IPS-NIHi7 (cell line): ENCODE data around the gene ADCY1.

Experiments
- DNase-seq: peaks from one replicate; pipeline ENCODE4 v3.0.0; 2012; ENCODE audit warnings: mixed read lengths; ENCODE audit errors: extremely low spot score

Gene ADCY1

GRCh38 chr7:45663965-45664633, 89.9 kb downstream of the ADCY1 start:
- no peak for DNase-seq

DNA sequence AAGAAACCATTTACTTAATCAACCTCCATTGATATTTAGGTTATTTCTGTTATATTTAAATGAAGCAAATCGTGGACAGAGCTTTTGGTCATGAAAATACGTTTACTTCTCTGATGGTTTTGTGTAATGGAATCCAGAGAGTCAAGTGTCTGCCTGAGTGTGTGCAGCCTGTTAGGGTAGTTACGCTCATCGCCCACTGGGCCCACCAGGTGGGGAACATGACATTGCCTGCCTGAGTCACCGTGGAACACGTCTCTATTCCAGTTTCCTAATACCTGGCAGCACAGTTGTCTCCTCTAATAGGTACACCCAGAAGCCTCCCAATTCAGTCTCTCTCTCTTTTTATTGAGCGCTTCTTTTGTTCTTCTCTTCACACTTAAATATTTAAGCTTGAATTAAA, 91.0 kb downstream of the ADCY1 start:
- DNase-seq, result no peak

GRCh38 chr7:45670227-45670626, 96.1 kb downstream of the ADCY1 start:
- DNase-seq, result no peak

- DNase-seq, result no peak
Measured at GRCh38 chr7:45670717-45671116, 96.5 kb downstream of the ADCY1 start.

GRCh38 chr7:45677311-45677900, 103.2 kb downstream of the ADCY1 start:
- no peak for DNase-seq

- no peak for DNase-seq
Measured at GRCh38 chr7:45679516-45679915, 105.3 kb downstream of the ADCY1 start.

GRCh38 chr7:45680776-45681175, 106.6 kb downstream of the ADCY1 start:
- no peak for DNase-seq

DNA sequence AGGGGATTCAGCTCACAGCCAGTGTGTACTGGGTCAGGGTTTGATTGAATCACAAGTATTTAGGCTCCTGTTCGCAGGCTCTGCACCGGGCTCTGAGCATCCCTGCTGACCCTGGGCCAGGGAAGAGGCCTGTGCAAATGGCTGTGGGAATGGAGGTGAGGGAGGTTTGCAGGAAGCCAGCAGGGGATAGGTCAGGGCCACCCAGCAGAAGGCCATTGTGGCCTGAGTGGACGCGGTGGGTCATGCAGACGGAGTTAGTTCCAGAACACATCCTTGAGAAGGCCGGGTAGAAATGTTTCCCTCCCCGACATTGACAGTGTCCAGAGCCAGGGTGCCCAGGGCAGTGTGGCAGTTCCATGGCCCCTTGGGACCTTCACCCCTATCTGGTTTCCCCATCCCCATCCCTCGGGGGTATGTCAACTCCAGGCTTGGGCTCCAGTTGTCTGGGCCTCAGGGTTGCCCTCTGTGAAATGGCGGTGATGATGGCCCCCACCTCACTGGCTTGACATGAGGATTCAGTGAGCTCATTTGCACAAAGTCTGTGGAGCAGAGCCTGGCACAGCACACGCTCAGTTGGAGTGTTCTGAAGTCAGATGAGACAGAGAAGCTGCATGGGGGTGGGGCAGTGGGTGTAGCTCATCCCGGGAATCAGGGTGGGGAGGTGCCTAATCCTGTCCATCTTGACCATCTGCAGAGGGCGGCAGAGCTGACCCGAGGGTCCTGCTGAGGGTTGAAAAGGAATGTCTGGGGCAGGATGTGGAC, 107.6 kb downstream of the ADCY1 start:
- DNase-seq, result no peak

- no peak for DNase-seq
Measured at GRCh38 chr7:45682358-45682735, 108.2 kb downstream of the ADCY1 start.

GRCh38 chr7:45682836-45683555, 108.8 kb downstream of the ADCY1 start:
- no peak for DNase-seq

- DNase-seq, result no peak
Measured at GRCh38 chr7:45683556-45684148, 109.5 kb downstream of the ADCY1 start.

DNA sequence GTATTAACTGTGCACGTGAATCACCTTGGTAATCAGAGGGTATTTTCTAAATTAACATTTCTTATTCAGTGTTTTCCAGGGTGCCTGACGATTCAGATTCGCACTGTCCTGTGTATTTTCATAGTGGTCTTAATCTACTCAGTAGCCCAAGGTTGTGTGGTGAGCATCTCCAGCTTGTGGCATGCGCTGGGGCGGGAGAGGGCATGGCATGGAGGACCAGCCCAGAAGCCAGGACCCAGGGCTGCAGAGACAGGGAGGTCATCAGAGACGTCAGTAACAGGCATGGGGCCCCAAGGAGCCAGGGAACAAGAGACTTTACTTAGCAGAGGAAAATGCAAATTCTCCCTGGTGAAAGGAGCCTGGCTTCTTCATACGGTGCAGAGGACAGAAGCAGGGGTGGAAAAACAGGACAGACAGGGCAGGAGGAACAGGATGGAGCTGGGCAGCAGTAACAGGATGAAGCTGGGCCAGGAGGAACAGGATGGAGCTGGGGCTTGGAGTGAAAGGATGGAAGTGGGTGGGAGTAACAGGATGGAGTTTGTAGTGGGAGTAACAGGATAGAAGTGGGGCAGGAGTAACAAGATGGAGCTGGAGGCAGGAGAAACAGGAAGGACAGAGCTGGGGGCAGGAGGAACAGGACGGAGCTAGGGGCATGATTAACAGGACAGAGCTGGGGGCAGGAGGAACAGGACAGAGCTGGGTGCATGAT, 110.9 kb downstream of the ADCY1 start:
- no peak for DNase-seq

GRCh38 chr7:45685619-45686240, 111.6 kb downstream of the ADCY1 start:
- no peak for DNase-seq

- no peak for DNase-seq
Measured at GRCh38 chr7:45686441-45687184, 112.4 kb downstream of the ADCY1 start.

DNA sequence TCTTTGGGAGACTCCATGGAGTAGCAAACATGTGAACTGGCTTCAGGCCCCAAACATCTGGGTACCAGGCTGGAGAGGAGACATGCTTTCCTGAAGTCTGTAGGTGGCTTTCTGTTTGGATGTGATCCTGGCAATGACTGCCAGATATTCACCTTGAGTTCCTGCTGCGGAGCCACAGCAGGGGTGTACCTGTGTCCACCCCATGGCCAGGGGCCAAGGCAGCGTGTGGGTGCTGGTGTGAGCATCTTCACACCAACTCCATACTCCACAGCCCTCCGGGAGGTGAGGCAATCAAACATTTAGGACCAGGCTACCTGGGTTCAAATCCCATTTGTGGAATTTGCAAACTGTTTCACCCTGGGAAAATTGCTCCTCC, 113.0 kb downstream of the ADCY1 start:
- no peak for DNase-seq

DNA sequence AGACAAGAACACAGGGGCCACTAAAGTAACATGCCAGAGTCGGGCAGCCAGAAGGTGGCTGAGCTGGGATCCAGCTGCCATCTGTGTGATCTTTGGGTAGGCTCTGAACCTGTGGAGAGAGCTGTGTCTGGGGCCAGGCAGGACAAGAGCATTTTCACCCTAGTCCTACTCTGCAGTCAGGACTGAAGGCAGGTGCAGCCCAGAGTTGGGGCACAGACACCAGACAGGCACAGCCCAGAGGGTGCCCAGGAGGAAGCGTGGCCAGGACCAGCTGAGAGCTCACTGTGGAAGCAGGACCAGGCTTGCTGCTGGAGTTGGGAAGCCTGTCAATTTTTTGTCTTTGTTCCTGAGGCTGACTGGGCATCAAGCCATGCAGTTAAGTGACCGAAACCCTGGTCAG, 113.6 kb downstream of the ADCY1 start:
- no peak for DNase-seq

DNA sequence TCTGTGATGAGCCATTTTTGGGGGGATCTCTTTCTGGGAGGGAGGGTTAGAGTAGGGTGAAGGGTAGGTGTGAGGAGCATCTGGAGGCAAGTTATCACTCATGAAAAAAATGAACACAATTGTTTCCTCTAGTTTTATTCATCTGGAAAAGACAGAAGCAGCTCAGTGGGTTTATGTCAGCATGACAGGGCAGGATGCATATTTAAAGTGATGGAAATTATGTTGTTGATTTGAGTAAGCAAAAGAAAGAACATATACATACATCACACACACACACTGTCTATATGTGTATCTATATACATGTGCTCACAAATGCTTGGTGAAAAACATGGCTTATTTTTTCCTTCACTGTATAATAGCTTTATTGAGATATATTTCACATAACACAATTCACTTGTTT, 114.2 kb downstream of the ADCY1 start:
- DNase-seq, result no peak

- DNase-seq, result no peak
Measured at GRCh38 chr7:45689011-45689796, 115.0 kb downstream of the ADCY1 start.
